22Rv1 (cell line): ENCODE data around the gene SMAD5.

Source experiments
- ZFX ChIP-seq: fragments of 450-650 bp; IDR thresholded peaks from 2 replicates; pipeline ENCODE4 v1.6.1; 2017; ENCODE audit warnings: antibody characterized with exemption, borderline replicate concordance
- TF ChIP-seq, protein P1 (sequence below): fragments of 450-650 bp; IDR thresholded peaks from 2 replicates; pipeline ENCODE4 v1.5.1; 2017; ENCODE audit warnings: mild to moderate bottlenecking

GRCh38 chr5:136128481-136128880 lies 4.2 kb upstream of the SMAD5 start:
- TF ChIP-seq, protein P1, sequence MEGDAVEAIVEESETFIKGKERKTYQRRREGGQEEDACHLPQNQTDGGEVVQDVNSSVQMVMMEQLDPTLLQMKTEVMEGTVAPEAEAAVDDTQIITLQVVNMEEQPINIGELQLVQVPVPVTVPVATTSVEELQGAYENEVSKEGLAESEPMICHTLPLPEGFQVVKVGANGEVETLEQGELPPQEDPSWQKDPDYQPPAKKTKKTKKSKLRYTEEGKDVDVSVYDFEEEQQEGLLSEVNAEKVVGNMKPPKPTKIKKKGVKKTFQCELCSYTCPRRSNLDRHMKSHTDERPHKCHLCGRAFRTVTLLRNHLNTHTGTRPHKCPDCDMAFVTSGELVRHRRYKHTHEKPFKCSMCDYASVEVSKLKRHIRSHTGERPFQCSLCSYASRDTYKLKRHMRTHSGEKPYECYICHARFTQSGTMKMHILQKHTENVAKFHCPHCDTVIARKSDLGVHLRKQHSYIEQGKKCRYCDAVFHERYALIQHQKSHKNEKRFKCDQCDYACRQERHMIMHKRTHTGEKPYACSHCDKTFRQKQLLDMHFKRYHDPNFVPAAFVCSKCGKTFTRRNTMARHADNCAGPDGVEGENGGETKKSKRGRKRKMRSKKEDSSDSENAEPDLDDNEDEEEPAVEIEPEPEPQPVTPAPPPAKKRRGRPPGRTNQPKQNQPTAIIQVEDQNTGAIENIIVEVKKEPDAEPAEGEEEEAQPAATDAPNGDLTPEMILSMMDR = no peak
- TF ChIP-seq ZFX = no peak
